Activated CD4-positive, alpha-beta T cell treated with anti-CD3 and anti-CD28 coated beads, Interleukin-2, amount 50 U/mL, for 48 hours (primary cell): ENCODE data around the gene DUSP9.

ENCODE experiments used
- DNase-seq, 2 experiments: peaks; one replicate each; pipeline ENCODE4 v3.0.0-alpha.2; 2020

The DUSP9 gene

DNA sequence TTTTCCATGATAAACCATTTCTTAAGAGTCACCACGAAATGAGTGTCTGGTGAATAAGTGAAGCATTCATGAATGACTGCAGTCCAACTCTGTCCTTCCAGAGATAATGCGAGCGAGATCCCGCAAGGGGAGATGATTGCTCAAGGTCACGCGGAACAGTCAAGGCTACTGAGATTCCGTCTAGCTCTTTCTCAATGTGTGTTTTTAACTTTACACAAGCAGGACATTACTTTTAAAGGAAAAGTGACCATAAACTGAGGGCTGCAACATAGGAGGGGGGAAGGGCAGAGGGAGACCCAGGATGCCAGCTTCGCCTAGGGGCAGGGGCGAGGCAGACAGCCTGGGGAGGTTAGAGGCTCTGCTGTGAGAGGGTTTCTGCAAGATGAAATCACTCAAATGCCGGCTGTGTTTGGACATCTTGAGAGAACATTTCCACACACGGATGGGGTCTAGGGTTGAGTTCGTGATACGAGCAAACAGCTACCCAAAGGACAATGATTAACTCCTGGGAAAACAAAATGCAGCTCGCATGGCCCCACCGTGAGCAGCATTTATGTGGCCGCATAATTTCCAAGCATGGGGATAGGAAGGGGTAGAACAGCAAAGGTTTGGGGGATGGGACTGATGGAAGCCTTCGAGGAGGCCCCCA lies 24.2 kb upstream of the DUSP9 start:
- DNase-seq = no peak

- DNase-seq = no peak
Measured at GRCh38 chrX:153623310-153624029, 23.5 kb upstream of the DUSP9 start.

DNA sequence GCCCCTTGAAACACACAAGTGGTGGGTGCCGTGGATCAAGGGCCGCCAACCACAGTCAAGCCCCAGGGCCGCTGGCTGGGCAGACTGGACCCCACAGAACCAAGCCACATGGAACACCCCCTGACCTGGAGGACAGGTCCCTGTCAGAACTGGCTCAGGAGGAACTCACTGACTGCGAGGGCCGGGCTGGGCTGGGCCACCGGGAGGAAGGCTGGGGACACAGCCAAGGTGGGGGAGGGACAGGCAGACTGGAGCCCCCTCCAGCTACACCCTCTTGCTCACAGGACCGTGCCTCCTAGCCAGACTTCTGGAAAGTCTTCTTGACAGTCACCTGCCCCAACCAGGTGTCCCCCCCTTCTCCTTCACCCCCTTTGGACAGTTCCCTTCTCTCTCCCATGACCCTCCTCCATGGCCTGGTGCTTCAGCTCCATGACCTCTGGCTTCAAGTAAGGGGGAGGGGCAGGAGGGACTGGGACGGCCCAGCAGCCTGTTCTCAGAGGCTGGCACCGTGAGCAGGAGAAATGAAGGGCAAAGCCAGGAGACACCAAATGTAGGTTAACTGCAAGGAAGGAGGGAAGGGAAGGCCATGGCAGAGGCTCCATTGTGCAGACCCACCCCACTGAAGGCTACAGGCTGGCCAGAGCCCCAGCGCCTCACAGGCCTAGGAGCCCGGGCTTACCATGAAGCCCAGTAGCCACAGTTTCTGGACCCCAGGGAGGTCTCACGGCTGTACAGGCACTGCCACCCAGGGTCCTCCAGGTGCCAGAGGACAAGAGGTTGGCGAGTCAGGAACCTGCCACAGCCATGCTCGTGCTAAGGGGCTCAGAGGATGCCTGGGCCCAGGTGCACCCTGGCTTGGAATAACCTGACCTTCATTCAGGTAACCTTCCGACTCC lies 22.6 kb upstream of the DUSP9 start:
- no peak for DNase-seq

DNA sequence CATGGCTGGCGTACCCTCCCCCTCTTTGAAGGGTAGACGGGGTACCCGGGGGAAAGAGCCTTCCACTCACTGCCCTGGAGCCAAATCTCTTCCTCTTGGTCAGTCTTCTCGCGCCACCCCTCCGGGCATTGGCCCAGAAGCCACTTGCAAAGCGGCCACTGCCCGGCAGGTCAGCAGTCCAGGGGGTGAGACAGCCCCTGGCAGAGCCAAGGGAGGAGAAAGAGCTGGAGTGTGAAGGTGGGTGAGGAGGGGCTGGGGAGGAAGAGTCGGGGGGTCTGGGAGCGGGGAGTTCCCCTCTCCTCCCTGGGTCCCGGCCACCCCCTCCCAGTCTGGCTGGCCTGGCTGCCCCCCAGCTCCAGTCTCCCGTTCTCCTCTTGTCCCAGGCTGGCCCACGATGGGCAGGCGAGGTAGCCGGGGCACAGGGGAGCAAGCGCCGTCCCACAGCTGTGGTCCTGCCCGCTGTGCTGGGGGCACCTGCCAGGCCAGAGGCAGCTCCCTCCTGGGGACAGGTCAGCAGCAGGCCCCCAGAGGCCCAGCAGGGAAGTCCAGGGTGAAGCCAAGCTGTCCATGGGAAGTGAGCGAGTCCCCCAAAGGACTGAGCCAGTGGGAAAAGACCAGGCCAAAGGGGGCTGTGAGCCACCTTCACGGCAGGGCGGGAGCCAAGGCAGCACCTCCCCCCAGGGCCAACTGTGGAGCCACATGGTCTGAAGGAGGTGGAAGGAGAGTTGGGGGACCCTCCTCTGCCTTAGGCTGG lies 21.6 kb upstream of the DUSP9 start:
- no peak for DNase-seq

DNA sequence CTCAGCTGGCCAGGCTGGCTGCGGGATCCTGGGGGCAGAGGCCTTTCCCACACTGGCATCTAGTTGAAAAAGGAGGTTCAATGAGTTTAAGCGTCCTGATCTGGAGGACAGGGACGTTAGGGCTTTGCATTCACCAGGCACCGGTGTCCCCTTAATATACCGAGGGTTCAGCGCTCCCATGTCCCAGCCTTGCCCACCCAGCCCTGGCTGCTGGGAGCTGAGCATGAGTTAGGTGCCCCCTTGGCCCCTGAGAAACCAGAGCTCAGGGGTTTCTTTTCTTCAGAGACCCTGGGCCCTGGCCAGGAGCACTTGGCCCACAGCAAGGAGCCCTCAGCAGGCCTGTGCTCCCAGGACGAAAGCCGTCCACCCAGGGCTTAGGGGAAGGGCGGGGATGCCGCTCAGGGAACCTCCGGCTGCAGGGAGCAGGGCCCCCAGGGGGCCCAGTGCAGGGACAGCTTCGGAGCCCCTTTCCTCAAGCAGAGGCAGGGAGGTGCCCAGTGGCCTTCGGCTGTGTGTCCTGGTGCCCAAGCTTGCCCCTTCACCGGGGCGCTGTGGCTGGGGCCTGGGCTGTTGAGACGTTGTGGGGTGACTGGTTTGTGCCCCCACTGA lies 20.9 kb upstream of the DUSP9 start:
- no peak for DNase-seq

GRCh38 chrX:153626863-153627674 lies 19.9 kb upstream of the DUSP9 start:
- DNase-seq = no peak

- no peak for DNase-seq
Measured at GRCh38 chrX:153627675-153628111, 19.3 kb upstream of the DUSP9 start.

DNA sequence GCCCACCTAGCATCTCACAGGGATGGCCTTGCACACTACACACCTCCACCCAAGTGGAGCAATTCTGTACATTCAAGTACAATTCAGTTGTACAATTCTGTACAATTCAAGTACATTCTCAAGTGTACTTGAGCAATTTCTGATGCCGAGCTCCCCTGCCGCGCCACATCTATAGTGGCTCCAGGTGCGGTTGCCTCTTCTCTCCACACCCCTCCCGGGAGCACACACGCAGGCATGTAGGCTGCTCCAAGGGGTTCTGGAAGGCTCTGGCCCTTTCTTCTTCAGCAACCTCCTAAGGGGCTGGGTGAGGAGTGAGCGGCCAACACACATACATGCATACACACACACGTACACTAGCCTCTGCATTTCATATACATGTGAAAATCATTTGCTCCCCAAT lies 18.9 kb upstream of the DUSP9 start:
- DNase-seq = no peak

- no peak for DNase-seq
Measured at GRCh38 chrX:153628665-153629064, 18.3 kb upstream of the DUSP9 start.

- no peak for DNase-seq
Measured at GRCh38 chrX:153631346-153631745, 15.7 kb upstream of the DUSP9 start.

DNA sequence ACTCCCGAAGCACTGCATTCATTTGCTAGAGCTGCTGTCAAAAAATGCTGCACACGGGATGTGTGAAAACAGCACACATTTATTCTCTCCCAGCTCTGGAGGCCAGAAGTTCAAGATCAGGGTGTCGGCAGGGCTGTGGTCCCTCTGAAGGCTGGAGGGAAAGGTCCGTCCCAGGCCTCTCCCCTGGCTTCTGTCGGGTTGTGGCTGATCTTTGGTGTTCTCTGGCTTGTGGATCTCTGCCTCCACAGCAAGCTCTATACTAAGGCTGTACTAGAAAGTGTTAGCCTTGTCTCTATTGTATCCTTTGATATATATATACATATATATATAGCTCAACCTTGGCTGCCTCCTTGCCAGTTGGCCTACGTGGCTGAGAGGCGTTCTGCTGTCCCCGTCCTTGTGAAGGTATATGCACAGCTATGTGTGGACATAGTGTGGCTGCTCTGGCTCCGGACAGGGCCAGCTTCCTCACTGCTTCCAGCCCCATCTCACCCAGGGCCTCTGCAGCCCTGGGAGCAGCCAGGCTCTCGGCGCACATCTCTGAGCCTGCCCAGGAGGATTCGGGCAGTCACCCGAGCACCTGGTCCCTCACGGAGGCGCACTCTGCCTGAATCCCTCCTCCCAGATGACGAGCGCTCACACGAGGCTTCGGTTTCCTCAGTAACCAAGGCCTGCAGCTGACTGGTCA lies 15.0 kb upstream of the DUSP9 start:
- no peak for DNase-seq

DNA sequence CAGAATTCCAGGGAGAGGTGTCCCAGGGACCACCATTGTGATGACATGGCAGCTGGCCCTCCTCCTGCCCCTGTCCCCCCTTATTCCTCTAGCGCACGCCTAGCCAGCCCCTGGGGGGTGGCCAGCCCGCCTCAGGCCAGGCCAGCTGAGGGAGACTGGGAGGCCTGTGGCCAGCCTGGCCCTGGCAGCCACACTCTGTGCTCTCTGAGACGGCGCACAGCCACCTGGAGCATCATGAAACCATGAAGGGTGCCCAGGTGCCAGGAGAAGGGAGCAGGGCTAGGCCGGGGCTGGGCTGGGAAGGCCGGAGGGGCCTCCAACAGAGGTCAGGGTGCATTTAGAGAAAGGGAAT lies 14.4 kb upstream of the DUSP9 start:
- DNase-seq = no peak

DNA sequence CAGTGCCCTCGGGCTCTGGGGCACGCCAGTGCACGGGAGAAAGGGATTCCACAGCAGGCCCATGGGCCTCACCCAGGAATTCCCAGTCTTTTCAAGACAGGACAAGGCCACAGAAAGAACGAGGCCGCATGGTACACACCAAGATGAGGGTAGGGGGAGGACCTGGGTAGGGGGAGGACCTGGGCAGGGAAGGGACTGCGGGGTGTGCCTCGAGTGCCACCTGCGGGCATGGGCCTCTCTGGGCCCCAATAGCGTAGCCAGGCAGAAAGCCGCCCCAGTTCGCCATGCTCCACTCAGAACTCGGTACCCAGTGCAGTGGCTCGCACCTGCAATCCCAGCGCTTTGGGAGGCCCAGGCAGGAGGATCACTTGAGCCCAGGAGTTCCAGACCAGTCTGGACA lies 14.0 kb upstream of the DUSP9 start:
- DNase-seq = no peak

GRCh38 chrX:153633607-153634180 lies 13.3 kb upstream of the DUSP9 start:
- no peak for DNase-seq

DNA sequence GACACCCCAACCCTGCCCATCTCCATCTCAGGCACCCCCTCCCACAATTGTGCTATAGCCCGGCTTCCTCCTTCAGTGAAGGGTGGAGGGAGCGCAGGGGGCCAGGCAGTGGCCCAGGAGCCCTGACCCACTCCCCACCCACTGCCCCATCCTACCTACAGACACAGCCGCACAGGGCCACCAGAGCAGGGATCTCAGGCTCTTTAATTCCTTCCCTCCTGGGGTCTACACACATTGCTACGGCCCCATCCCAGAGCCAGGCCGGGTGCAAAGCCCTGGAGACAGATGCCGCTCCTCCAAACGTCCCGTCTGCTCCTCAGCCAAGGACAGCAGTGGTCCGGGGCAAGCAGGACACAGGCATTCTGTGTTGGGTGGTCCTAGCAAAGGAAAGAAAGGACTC lies 12.8 kb upstream of the DUSP9 start:
- DNase-seq = no peak

- DNase-seq = no peak
Measured at GRCh38 chrX:153634832-153635231, 12.2 kb upstream of the DUSP9 start.

DNA sequence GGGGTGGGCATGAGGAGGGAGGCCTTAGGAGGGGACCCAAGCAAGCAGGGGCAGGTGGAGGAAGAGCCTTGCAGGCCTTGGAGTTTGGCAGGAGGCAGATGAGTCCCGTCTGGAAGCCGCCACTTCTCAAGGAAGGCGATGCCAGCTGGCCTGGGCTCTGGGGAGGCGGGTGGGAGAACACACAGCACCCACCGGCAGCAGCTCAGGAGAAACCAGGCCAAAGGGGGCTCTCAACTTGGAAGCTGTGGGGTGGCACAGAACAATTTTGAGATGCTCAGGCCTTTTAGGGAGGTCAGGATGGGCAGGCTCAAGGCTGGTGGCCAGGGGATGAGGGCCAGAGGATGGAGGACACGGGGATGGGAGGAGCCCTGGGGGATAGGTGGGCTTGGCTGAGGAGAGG lies 11.6 kb upstream of the DUSP9 start:
- DNase-seq = no peak

GRCh38 chrX:153635788-153636668 lies 11.0 kb upstream of the DUSP9 start:
- DNase-seq = peak; percentile 17 to 35

DNA sequence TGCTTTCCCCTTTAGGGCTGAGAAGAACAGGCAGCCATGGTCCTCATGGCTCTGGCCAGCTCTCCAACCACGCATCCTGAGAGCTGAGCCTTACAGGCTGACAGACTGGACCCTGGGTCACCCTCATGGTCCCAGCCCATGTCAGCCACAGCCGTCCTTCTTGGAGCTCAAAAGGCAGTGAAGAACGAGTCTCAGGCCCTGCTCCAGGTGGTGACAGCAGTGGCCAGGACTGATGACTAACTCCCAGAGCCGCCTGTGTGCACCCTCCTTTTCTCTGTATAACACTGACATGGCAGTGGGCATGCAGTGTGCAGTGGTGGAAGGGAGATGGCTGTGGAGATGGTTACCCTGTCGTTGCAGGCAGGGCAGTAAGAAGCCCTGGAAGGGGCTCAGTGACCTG lies 10.3 kb upstream of the DUSP9 start:
- no peak for DNase-seq
